Smooth muscle cell (in vitro differentiated cells): ENCODE data around the gene REV3L. TPM values are rescaled to one million over a fixed set of nuclear protein-coding genes. Genes with fewer than 3 reads are reported as not detected.
A peak's percentile ranks its signal among the peaks of the same experiment; 100 is the strongest.

Experiments used
- DNase-seq: peaks from one replicate; lab custom pipeline; 2025; ENCODE audit not compliant: unreplicated experiment; lab: John Stamatoyannopoulos, UW
- H2AFZ ChIP-seq: fragments of 200-600 bp; sonication (generic); 2 replicates; pipeline ENCODE4 v1.6.0; 2016; ENCODE audit warnings: antibody characterized with exemption, low read depth, mild to moderate bottlenecking
- H3F3A ChIP-seq: fragments of 200-600 bp; sonication (generic); 2 replicates; pipeline ENCODE4 v1.6.0; 2017; ENCODE audit warnings: antibody characterized with exemption, low read depth
- H3K27ac ChIP-seq: fragments of 200-600 bp; sonication (generic); 2 replicates; pipeline ENCODE4 v1.5.1; 2016; ENCODE audit warnings: low read depth, mild to moderate bottlenecking
- H3K27me3 ChIP-seq: fragments of 200-600 bp; sonication (generic); 2 replicates; pipeline ENCODE4 v1.6.1; 2016; ENCODE audit warnings: low read depth, mild to moderate bottlenecking
- H3K36me3 ChIP-seq: fragments of 200-600 bp; sonication (generic); 2 replicates; pipeline ENCODE4 v1.5.1; 2016; ENCODE audit warnings: low read depth
- H3K4me1 ChIP-seq: fragments of 200-600 bp; sonication (generic); 2 replicates; pipeline ENCODE4 v1.5.1; 2016; ENCODE audit warnings: low read depth
- H3K4me2 ChIP-seq: fragments of 200-600 bp; sonication (generic); 2 replicates; pipeline ENCODE4 v1.6.0; 2016; ENCODE audit warnings: mild to moderate bottlenecking
- H3K4me3 ChIP-seq: fragments of 200-600 bp; sonication (generic); 2 replicates; pipeline ENCODE4 v1.5.1; 2016; ENCODE audit warnings: mild to moderate bottlenecking
- H3K79me2 ChIP-seq: fragments of 200-600 bp; sonication (generic); 2 replicates; pipeline ENCODE4 v1.6.0; 2016; ENCODE audit warnings: low read depth, mild to moderate bottlenecking
- H3K9ac ChIP-seq: fragments of 200-600 bp; sonication (generic); 2 replicates; pipeline ENCODE4 v1.6.0; 2016; ENCODE audit warnings: low read depth
- H3K9me3 ChIP-seq: fragments of 200-600 bp; sonication (generic); replicated peaks from 2 replicates; pipeline ENCODE4 v1.5.1; 2016; ENCODE audit warnings: low read depth
- H4K20me1 ChIP-seq: fragments of 200-600 bp; sonication (generic); 2 replicates; pipeline ENCODE4 v1.6.0; 2016; ENCODE audit warnings: low read depth
- WGBS: methylation state at CpG from one replicate; pipeline ENCODE4 v1.1.7; 2016; ENCODE audit warnings: low lambda C conversion rate; 5-methylcytosine and 5-hydroxymethylcytosine counted together
- polyA plus RNA-seq: library from polyadenylated mRNA; unstranded; fragments of >200 nt; fragmentation: Nextera tagmentation; extraction: Ambion mirVana; gene quantifications from 2 replicates; pipeline ENCODE4 v1.2.1, GENCODE V29; 2016
- total RNA-seq: library from RNA; depleted of rRNA; stranded (reverse); fragments of >200 nt; gene quantifications from 2 replicates; pipeline ENCODE4 v1.2.3, GENCODE V29; 2014
- TF ChIP-seq, protein P1 (sequence below): fragments of 200-600 bp; sonication (generic); IDR thresholded peaks from 2 replicates; pipeline ENCODE4 v1.5.1; 2017; ENCODE audit warnings: borderline replicate concordance, mild to moderate bottlenecking, antibody characterized with exemption; ENCODE audit not compliant: insufficient read depth, poor library complexity, severe bottlenecking

Gene REV3L
- total and polyA plus RNA-seq, 2 experiments from 2014 or later = 6.9 to 19.8 TPM

DNA sequence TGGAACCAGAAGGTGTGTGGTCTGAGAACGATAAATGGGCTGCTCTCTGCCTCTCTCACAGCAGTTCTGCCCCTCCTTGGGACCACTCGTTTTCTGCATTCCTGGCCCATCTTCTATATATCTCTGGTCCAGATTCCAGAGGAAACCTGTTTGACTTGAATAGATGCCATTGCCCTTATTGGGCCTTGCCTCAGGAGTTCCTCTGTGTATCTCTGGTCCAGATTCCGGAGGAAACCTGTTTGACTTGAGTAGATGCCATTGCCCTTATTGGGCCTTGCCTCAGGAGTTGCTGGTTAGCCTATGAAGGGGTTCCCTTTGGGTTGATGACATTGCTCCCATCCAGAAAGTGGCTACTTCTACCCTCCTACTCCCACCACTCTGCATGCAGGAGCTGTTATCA, 206.3 kb downstream of the REV3L start:
- no peak for DNase-seq
- Histone ChIP-seq H3K4me2 (no peak overlapping the region), H4K20me1 (no peaks in the 10 kb centered on the region), H3K4me1 (no peaks in the 10 kb centered on the region), H3K79me2 (peaks cover 24% of the 10 kb centered on the region), H2AFZ (no peak overlapping the region), H3K27ac (peak overlapping the region; percentile 40), H3K4me3 (no peak overlapping the region), H3K9ac (no peak overlapping the region), H3F3A (no peaks in the 10 kb centered on the region), H3K9me3 (peaks cover 14% of the 10 kb centered on the region), H3K36me3 (peaks cover 33% of the 10 kb centered on the region), H3K27me3 (no peaks in the 10 kb centered on the region)
- 70% methylated on average over 3 of the region's 3 CpGs for WGBS
- TF ChIP-seq, protein P1, sequence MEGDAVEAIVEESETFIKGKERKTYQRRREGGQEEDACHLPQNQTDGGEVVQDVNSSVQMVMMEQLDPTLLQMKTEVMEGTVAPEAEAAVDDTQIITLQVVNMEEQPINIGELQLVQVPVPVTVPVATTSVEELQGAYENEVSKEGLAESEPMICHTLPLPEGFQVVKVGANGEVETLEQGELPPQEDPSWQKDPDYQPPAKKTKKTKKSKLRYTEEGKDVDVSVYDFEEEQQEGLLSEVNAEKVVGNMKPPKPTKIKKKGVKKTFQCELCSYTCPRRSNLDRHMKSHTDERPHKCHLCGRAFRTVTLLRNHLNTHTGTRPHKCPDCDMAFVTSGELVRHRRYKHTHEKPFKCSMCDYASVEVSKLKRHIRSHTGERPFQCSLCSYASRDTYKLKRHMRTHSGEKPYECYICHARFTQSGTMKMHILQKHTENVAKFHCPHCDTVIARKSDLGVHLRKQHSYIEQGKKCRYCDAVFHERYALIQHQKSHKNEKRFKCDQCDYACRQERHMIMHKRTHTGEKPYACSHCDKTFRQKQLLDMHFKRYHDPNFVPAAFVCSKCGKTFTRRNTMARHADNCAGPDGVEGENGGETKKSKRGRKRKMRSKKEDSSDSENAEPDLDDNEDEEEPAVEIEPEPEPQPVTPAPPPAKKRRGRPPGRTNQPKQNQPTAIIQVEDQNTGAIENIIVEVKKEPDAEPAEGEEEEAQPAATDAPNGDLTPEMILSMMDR = no peak

DNA sequence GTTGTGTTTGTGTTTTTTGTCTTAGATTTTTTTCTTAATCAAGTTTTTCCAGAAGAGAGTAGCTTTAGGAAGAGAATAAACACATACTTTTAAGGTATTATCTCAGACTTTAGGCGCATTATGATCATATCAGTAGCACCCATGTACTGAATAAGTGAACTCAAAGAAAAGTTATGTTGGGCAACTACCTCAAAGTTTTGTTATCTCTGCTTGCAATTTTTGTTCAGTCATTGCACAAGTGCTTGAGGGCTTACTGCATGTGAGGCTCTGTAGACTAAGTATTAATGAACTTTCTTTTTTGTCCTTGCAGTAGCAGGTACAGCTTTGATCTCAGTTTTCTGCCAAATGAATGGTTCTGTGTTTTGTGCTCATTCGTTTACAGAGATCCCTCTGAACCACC, 206.7 kb downstream of the REV3L start:
- H3K27me3 ChIP-seq = no peaks in the 10 kb centered on the region
- H3K4me2 ChIP-seq = no peak overlapping the region
- H3K79me2 ChIP-seq = peaks cover 25% of the 10 kb centered on the region
- no peaks in the 10 kb centered on the region for H3F3A ChIP-seq
- H3K4me3 ChIP-seq = no peak overlapping the region
- H2AFZ ChIP-seq = no peak overlapping the region
- peaks cover 33% of the 10 kb centered on the region for H3K36me3 ChIP-seq
- peak overlapping the region; percentile 19 for H3K27ac ChIP-seq
- H3K9ac ChIP-seq = no peak overlapping the region
- no peaks in the 10 kb centered on the region for H3K4me1 ChIP-seq
- no peaks in the 10 kb centered on the region for H4K20me1 ChIP-seq
- 68% methylated on average over 2 of the region's 2 CpGs for WGBS
- H3K9me3 ChIP-seq = peaks cover 14% of the 10 kb centered on the region
- no peak for DNase-seq
- TF ChIP-seq, protein P1 = no peak

DNA sequence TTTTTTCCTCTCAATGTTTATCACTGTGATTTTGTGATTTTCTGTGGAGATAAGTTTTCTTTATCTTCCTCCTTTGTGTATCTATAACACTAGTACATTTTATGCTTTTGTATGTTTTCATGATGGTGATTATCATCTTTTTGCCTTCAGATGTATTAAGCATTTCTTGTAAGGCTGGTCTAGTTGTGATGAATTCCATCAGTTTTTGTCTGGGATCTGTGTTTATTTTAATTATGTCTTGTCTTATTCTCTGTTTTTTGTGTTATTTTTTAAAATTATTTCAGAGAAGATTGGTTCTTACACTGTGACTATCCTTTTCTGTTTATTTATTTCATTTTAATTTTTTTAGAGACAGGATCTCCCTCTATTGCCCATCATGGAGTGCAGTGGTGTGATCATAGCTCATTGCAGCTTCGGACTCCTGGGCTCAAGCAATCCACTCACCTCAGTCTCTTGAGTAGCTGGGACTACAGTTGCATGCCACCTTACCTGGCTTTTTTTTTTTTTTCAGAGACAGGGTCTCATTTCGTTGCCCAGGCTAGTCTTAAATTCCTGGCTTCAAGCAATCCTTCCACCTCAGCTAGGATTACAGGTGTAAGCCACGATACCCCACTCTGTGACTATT, 208.3 kb downstream of the REV3L start:
- Histone ChIP-seq H3K4me2 (no peak overlapping the region), H3K36me3 (peaks cover 31% of the 10 kb centered on the region), H3K27me3 (no peaks in the 10 kb centered on the region), H3K4me1 (no peaks in the 10 kb centered on the region), H3K4me3 (no peak overlapping the region), H3F3A (no peaks in the 10 kb centered on the region), H2AFZ (no peak overlapping the region), H3K79me2 (peaks cover 30% of the 10 kb centered on the region), H3K9ac (no peak overlapping the region), H3K27ac (no peak overlapping the region), H4K20me1 (no peaks in the 10 kb centered on the region), H3K9me3 (peaks cover 14% of the 10 kb centered on the region)
- 94% methylated on average over 3 of the region's 3 CpGs for WGBS
- TF ChIP-seq, protein P1 = no peak
- DNase-seq = no peak

DNA sequence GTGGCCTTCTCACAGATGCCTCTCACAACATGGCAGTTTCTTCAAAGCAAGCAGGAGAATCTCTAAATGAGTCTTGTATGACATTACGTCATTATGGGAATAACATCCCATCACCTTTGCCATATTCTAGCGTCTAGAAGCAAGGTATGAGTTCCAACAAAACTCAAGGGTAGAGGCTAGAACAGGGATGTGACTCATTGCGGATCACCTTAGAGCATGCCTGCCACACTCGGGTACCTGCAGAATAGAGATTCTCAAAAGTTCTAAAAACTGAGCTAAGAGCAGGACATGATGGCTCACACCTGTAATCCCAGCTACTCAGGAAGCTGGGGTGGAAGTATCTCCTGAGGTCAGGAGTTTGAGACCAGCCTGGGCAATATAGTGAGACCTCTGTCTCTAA, 212.9 kb downstream of the REV3L start:
- peaks cover 9% of the 10 kb centered on the region for H3K9me3 ChIP-seq
- H3K4me3 ChIP-seq = no peak overlapping the region
- H3K36me3 ChIP-seq = peaks cover 13% of the 10 kb centered on the region
- no peaks in the 10 kb centered on the region for H3K4me1 ChIP-seq
- H3K4me2 ChIP-seq = no peak overlapping the region
- H3K79me2 ChIP-seq = peaks cover 49% of the 10 kb centered on the region
- no peak for DNase-seq
- TF ChIP-seq, protein P1 = no peak
- H3K9ac ChIP-seq = no peak overlapping the region
- H3F3A ChIP-seq = peaks cover 18% of the 10 kb centered on the region
- H3K27ac ChIP-seq = no peak overlapping the region
- H4K20me1 ChIP-seq = no peaks in the 10 kb centered on the region
- WGBS = 97% methylated on average over 4 of the region's 4 CpGs
- H2AFZ ChIP-seq = no peak overlapping the region
- no peaks in the 10 kb centered on the region for H3K27me3 ChIP-seq
